ENCODE results near the gene GABRA6.

Gene GABRA6

GRCh38 chr5:161751265-161751664 lies 65.7 kb downstream of the GABRA6 start:
- no peak for DNase-seq (ENCODE audit: low read depth in 1 of 2, low spot score in 1 of 2)

All from activated T-helper 1 cell treated with anti-CD3 and anti-CD28 coated beads, Interleukin-2, amount 50 U/mL, for 16 hours (primary cell).